DMS 273 treated with DMSO at 0.1 percent for 48 hours (cell line): ENCODE measurements around the gene ATP5PB.

Experiments
- DNase-seq: peaks from one replicate; lab custom pipeline; 2025; lab: John Stamatoyannopoulos, UW

ATP5PB gene

GRCh38 chr1:111475701-111476100 is 26.4 kb downstream of the ATP5PB start:
- DNase-seq: no peak

DNA sequence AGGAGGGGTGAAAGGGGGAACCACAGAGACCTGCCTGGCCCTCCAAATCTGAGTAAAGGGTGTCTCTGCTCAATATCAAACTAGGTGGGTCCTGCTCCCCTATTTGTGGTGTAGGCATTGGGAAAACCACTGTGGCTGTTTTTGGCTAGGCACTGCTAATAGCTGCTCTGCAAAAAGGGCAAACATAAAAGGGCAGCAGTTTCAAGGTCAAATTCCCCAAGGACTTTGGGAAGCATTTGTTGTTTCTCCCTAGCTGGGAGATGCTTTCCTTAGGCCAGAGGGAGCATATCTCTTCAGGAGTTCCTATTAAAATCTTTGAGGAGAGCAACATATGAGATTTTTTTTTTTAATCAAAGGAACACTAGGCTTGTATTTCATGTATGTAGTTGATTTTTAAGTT is 26.9 kb downstream of the ATP5PB start:
- DNase-seq: no peak

GRCh38 chr1:111476761-111477309 is 27.6 kb downstream of the ATP5PB start:
- no peak for DNase-seq

GRCh38 chr1:111480674-111481073 is 31.4 kb downstream of the ATP5PB start:
- no peak for DNase-seq

- peak; percentile 16 for DNase-seq
Measured at GRCh38 chr1:111481387-111482221, 32.3 kb downstream of the ATP5PB start.

DNA sequence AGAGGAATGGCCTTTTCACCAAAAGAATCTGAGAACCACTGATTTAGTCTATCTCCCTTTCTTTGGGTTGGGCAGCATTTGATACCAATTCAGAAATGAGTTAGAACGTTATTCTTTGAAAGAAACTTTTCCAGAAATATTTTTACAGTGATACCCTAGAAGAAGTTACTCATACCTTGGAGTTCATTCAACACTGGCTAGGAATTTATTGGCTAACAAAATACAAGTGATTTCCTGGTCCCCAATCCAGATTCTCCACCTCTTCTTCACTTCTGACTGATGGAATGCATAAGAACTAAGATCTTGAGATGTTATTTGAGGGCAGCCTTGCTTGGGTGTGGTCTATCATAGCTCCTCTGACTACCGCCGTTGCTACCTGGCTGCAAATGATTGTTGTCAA is 33.9 kb downstream of the ATP5PB start:
- no peak for DNase-seq

DNA sequence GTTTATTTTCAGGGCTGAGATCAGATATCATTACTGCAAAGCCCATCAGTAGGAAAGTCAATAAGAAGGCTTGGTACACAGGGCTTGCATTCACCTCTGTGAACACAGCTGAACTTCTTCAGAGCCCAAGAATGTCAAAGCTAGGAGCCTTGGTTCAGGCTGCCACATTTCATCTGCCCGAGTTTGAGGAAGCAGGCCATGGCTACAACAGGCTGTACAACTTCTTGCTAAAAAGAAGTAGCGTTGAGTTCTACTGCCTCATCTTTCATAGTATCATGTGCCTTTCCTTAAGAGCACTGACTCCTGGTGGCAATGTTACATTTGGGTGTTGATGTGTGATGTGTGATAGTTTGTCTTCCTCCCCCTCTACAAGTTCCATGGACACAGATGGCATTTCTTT is 34.6 kb downstream of the ATP5PB start:
- no peak for DNase-seq

GRCh38 chr1:111484391-111485026 is 35.2 kb downstream of the ATP5PB start:
- no peak for DNase-seq

DNA sequence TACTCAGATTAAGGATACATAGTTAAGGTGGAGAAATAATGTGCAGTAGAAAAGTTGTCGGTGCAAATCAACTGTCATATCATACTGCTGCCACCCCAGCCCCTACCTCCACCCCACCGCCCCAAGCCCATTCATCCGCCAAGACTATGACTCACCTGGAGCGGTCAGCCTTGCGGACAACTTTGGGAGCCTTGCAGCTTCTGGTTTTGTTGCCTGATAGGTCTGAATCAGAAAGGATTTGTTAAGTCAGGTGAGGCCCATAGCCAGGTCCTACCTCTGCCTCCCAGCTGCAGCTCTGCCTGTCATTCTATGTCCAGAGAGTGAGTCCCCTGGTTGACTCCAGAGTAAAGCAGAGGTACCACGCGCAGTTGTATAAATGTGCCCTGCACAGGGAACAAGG is 37.2 kb downstream of the ATP5PB start:
- no peak for DNase-seq

DNA sequence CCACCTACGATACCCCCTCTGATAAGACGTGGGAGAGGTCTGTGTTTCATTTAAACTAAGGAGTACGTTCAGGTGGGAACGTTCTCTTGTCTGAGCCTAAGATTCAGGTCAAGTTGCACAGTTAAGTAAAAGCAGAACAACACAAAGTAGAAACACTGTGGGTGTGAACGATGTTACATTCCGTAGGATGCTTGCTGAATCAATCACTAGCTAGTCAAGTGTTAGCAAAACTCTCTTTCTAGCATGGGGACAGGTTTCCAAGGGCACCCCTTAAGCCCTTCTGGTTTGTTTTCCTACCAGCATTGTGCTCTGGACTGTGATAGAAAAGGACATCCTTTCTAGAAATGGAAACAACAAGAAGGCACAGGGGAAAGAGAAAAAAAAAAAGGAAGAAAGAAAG is 37.9 kb downstream of the ATP5PB start:
- DNase-seq: no peak

DNA sequence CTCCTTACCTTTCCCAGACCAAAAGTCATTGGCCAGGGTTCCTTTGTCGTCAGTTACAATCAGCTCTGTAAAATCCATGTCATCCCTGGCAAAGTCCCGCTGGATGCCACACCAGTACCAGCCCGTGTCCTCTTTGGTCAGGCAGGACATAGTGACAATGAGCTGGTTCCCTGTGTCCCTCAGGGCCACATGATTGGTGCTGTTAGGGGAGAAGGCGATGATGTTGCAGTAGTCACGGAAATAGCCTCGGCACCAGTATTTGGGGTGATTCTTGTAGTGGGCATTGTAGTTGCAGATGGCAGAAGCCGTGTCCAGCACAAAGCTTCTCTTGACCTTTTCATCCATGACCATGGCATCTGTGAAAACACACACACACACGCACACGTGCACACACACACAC is 39.4 kb downstream of the ATP5PB start:
- DNase-seq: no peak

DNA sequence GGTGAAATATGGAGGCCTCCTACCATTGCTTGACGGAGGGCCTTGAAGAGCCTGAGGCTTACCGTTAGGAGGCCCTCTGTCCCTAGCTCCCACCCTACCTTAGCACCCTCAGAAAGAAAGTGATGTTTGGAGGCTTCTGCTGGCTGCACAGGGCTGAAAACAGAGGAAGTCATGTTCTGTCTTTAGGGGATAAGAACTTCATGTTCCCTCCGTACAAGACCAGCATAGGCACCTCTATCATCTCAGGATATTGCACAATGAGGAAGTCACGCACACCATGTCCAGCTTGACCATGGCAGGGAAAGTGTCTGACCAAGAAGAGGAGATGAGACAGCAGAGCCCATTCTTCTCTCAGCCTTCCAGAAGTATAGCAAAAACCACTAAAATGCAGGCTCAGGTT is 40.3 kb downstream of the ATP5PB start:
- no peak for DNase-seq

DNA sequence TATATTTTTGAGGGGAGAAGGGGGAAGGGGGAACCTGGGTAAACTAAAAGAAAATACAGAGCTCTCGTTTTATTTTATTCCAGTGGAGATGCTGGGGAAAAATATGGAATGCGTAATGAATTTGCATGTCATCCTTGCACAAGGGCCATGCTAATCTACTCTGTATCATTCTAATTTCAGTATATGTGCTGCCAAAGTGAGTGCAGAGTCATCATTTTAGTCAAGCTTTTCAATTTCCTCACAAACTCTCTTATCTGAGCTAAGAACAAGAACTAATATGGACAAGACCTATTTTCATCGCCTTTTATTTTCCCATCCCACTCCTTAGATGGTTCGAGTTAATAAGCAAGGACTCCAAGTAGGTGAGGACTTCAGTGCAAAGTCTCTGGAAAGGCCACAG is 41.0 kb downstream of the ATP5PB start:
- no peak for DNase-seq

DNA sequence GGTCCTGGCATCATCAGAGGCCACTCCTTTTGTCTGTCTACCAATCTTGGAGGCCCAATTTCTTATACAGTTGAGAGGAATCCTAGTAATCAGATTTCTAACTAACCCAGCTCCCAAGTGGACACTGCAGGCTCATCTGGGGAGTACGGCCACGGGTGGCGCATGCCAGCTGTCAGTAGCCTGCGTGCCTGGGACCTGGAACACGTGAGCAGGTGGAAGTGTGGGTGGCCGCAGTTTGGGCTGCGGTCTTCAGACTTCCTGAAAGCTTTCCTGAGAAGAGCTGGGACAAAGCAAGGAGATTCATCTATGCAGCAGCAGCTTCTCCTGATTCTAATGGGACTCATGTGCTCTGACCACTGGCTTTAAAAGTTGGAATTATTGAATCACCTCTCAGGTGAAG is 41.8 kb downstream of the ATP5PB start:
- DNase-seq: no peak

DNA sequence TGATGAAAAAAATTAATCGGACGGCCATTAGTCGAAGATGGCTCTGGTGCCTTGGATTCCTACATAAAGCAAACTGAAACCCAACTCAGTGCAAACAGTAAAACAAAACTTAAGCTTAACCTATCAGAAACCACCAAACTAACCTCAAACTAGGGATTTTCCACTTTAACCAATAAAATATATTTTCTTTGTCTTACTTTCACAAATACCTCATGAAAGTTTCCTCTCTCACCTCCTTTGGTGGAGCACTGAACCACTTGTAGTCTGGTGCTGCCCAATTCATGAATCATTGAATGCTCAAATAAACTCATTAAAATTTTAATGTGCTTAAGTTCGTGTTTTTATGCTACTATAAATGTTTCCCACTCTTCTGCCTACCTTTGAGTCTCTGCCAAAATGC is 47.1 kb downstream of the ATP5PB start:
- DNase-seq: no peak

GRCh38 chr1:111497592-111497991 is 48.3 kb downstream of the ATP5PB start:
- DNase-seq: no peak

DNA sequence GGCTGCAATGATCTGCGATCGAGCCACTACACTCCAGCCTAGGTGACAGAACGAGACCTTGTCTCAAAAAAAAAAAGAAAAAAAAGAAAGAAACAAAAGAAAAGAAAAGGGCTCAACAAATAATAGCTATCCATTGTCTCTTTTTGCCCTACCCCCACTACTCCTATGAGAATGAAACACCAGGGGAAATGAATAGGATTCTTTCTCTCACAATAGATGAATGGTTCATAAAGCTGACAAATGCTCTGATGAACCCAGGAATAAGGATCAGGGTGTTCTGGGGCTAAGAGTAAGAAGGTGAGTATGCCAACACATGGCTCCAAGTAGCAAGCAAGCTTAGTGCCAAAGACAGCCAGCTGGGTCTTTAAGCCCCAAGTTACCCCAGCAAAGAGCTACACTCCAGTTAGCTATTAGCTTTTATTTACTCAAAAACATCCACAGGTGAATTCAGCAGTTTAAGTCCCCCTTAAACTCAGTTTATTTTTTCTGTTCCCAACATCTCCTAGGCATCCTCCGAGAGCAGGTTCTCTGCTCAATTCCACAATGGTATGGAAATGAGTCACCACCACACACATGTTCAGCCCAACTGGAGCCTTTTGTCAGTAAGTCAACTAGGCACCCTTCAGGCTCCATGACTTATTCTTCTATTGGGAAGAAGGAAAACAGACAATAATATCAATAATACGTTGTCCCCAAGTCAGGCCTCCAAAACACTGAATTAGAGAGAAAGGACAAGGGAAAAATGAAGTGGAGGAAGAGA is 49.9 kb downstream of the ATP5PB start:
- no peak for DNase-seq

- DNase-seq: no peak
Measured at GRCh38 chr1:111501645-111502044, 52.4 kb downstream of the ATP5PB start.

GRCh38 chr1:111503585-111504060 is 54.4 kb downstream of the ATP5PB start, which contains the start of the genes ADORA3 and TMIGD3:
Gene ADORA3, minus strand, starts transcription at chr1:111503633. Its CDS starts 279 bp downstream, at chr1:111503354.
Gene TMIGD3, minus strand, starts transcription at chr1:111503633. Its CDS starts 279 bp downstream, at chr1:111503354.
- no peak for DNase-seq

DNA sequence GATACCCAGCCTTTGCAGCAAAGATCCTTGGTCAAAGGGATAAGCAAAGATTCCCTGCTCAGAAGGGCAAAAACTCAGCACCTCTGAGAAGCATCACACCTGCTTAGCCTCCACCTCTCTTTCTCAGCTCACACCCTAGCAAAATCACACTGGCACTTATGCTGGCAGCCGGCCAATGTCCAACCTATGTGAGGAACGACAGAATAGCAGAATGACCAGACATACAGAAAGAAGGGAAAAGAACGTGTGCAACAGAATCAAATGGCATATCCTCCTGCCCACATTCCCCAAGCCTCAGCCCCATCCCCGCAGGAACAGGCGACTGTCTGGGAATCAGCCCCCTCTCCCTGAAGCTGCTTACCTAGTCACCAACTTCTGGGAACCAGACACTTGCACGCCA is 54.8 kb downstream of the ATP5PB start:
- no peak for DNase-seq

- no peak for DNase-seq
Measured at GRCh38 chr1:111505641-111506119, 56.4 kb downstream of the ATP5PB start.

- no peak for DNase-seq
Measured at GRCh38 chr1:111506561-111506960, 57.3 kb downstream of the ATP5PB start.
